Anterior cingulate cortex (tissue), 58 donors: Measurements from ENCODE around the gene XAGE2.
A peak's percentile ranks its signal among the peaks of the same experiment; 100 is the strongest.
"Not testable (repeated sequence)": the region's sequence is repeated elsewhere in the genome, so short reads cannot be mapped to it uniquely, and the experiment has no call there.

Experiments used
- DNase-seq, 58 donors: peaks; one replicate each; lab custom pipeline; 2025; lab: John Stamatoyannopoulos, UW

The XAGE2 gene

GRCh38 chrX:52368368-52369055, at the start of gene XAGE2:
TSS of gene XAGE2 (plus strand) at chrX:52369021. CDS start at chrX:52370015, 994 bp downstream.
- DNase-seq: no peak

- DNase-seq: no peak
Measured at GRCh38 chrX:52337410-52337809, 31.4 kb upstream of the XAGE2 start.

- no peak for DNase-seq
Measured at GRCh38 chrX:52341493-52341892, 27.3 kb upstream of the XAGE2 start.

- not testable (repeated sequence) for DNase-seq
Measured at GRCh38 chrX:52343131-52343530, 25.7 kb upstream of the XAGE2 start.

GRCh38 chrX:52345402-52345801, 23.4 kb upstream of the XAGE2 start:
- peak in 10 of 58 donors; percentile 0 to 25 (median 0) for DNase-seq

- no peak for DNase-seq
Measured at GRCh38 chrX:52346174-52347165, 22.4 kb upstream of the XAGE2 start.

- no peak for DNase-seq
Measured at GRCh38 chrX:52349681-52350080, 19.1 kb upstream of the XAGE2 start.

- no peak for DNase-seq
Measured at GRCh38 chrX:52352551-52352950, 16.3 kb upstream of the XAGE2 start.

GRCh38 chrX:52353838-52354237, 15.0 kb upstream of the XAGE2 start:
- DNase-seq: no peak

- no peak for DNase-seq
Measured at GRCh38 chrX:52355108-52355507, 13.7 kb upstream of the XAGE2 start.

- no peak for DNase-seq
Measured at GRCh38 chrX:52359614-52360232, 9.1 kb upstream of the XAGE2 start.

GRCh38 chrX:52361941-52362340, 6.9 kb upstream of the XAGE2 start:
- DNase-seq: no peak

GRCh38 chrX:52363247-52363883, 5.5 kb upstream of the XAGE2 start:
- DNase-seq: no peak

GRCh38 chrX:52378870-52379269, 10.0 kb downstream of the XAGE2 start:
- DNase-seq: no peak

GRCh38 chrX:52380993-52381392, 12.2 kb downstream of the XAGE2 start:
- DNase-seq: no peak

GRCh38 chrX:52410439-52411394, 41.9 kb downstream of the XAGE2 start:
- DNase-seq: no peak

GRCh38 chrX:52415304-52415703, 46.5 kb downstream of the XAGE2 start:
- no peak for DNase-seq

GRCh38 chrX:52416816-52417215, 48.0 kb downstream of the XAGE2 start:
- DNase-seq: no peak

- no peak for DNase-seq
Measured at GRCh38 chrX:52420824-52421443, 52.1 kb downstream of the XAGE2 start.
